Esophagus squamous epithelium (tissue), 5 donors: Measurements from ENCODE around the gene CCDC187. TPM values are rescaled to one million over a fixed set of nuclear protein-coding genes. Genes with fewer than 3 reads are reported as not detected.

Source experiments
- DNase-seq: peaks from one replicate; lab custom pipeline; 2025; lab: John Stamatoyannopoulos, UW
- H3K27ac ChIP-seq, 4 donors: fragments of 200-600 bp; sonication (generic); one replicate each; pipeline ENCODE4 v1.5.1; 2016 to 2019; ENCODE audit warnings: mild to moderate bottlenecking in 1 of 4
- H3K27me3 ChIP-seq, 4 donors: fragments of 200-600 bp; sonication (generic); 1 replicate in 3 of 4; 2 replicates in 1 of 4; pipeline versions ENCODE4 v1.5.1 to v1.6.0; 2017 to 2021; ENCODE audit warnings: antibody characterized with exemption in 1 of 4
- H3K36me3 ChIP-seq, 3 donors: fragments of 200-600 bp; sonication (generic); one replicate each; pipeline ENCODE4 v1.5.1; 2016 to 2019
- H3K4me1 ChIP-seq, 3 donors: fragments of 200-600 bp; sonication (generic); one replicate each; pipeline ENCODE4 v1.5.1; 2017 to 2019
- H3K4me3 ChIP-seq, 4 donors: fragments of 200-600 bp; sonication (generic); 1 replicate in 3 of 4; 2 replicates in 1 of 4; pipeline ENCODE4 v1.5.1; 2016 to 2019; ENCODE audit warnings: mild to moderate bottlenecking in 2 of 4, moderate library complexity in 1 of 4
- H3K9me3 ChIP-seq, 3 donors: fragments of 200-600 bp; sonication (generic); one replicate each; pipeline ENCODE4 v1.5.1; 2016 to 2019
- POLR2A ChIP-seq, 4 donors: fragments of 450-650 bp; IDR thresholded peaks; one replicate each; pipeline ENCODE4 v1.6.1; 2017; ENCODE audit warnings: antibody characterized with exemption in 4 of 4, mild to moderate bottlenecking in 4 of 4, moderate library complexity in 3 of 4
- WGBS, 2 donors: methylation state at CpG; one replicate each; pipeline ENCODE4 v1.1.5; 2018; 5-methylcytosine and 5-hydroxymethylcytosine counted together
- intact Hi-C: fragments of 100-400 bp; cut with DNase I; formaldehyde crosslinking; loops from one replicate; pipeline ENCODE4 v1.15.0; 2022
- total RNA-seq, 4 donors: library from RNA; depleted of rRNA; stranded (reverse); fragments of >200 nt; gene quantifications; one replicate each; pipeline ENCODE4 v1.1.0, GENCODE V29; 2016
- TF ChIP-seq, protein P1 (sequence below), 6 experiments: fragments of 450-650 bp in 4 of 6; fragments of 200-600 bp in 2 of 6; sonication (generic) in 2 of 6; IDR thresholded peaks; one replicate each; pipeline ENCODE4 v1.5.1; 2016 to 2019; ENCODE audit warnings: antibody characterized with exemption in 6 of 6, mild to moderate bottlenecking in 4 of 6, moderate library complexity in 4 of 6
- donor health status: DM: yes; HTN: yes; CAD: no.

Gene CCDC187
- total RNA-seq, 4 donors from 2014 or later = not detected

DNA sequence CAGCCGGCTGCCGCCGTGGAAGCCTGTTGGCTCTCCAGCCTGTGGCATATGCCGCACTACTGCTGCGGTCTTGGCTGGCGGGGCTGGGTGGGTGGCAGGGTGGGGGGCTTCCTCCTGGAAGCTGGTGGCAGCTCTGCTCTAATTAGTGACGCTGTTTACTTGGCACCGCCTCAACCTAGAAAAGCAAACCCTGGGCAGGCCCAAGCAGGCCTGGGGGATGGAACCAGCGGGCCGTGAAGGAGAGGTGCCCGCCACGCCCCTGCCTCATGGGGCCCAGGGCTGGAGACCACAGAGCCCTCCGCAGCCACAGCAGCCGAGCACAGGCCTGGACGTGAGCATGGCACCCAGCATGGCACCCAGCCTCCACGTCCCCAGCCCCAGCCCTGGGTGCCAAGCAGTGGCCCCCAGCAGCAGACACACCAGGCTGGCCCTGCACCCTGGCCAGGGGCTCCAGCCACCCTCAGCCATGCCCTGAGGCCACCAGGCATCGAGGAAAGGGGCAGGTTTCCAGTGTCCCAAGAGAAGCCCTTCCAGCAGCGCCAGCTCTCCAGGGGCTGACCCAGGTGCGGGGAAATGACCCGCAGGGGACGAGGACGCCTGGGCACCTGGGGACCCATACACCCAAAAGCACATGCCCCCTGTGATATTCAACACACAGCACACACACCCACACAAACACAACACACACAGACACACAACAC, 5.4 kb upstream of the CCDC187 start:
- Histone ChIP-seq H3K27ac (no peak overlapping the region), H3K9me3 (peaks cover 0 to 3% (median 0%) of the 10 kb centered on the region in 3 donors), H3K36me3 (no peaks in the 10 kb centered on the region), H3K4me1 (peaks cover 0 to 22% (median 0%) of the 10 kb centered on the region in 3 donors), H3K4me3 (no peak overlapping the region), H3K27me3 (peaks cover 0 to 70% (median 0%) of the 10 kb centered on the region in 4 donors)
- no peak for DNase-seq
- WGBS, 2 donors = 17% methylated on average over 2 of the region's 22 CpGs; no CpG with 5 or more reads in 1 of the 2 donors
- intact Hi-C loops = no loop called here
- no peak for TF ChIP-seq POLR2A (IDR thresholded peaks at IDR 0.05)
- TF ChIP-seq, protein P1, sequence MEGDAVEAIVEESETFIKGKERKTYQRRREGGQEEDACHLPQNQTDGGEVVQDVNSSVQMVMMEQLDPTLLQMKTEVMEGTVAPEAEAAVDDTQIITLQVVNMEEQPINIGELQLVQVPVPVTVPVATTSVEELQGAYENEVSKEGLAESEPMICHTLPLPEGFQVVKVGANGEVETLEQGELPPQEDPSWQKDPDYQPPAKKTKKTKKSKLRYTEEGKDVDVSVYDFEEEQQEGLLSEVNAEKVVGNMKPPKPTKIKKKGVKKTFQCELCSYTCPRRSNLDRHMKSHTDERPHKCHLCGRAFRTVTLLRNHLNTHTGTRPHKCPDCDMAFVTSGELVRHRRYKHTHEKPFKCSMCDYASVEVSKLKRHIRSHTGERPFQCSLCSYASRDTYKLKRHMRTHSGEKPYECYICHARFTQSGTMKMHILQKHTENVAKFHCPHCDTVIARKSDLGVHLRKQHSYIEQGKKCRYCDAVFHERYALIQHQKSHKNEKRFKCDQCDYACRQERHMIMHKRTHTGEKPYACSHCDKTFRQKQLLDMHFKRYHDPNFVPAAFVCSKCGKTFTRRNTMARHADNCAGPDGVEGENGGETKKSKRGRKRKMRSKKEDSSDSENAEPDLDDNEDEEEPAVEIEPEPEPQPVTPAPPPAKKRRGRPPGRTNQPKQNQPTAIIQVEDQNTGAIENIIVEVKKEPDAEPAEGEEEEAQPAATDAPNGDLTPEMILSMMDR (IDR thresholded peaks at IDR 0.05) = no peak

DNA sequence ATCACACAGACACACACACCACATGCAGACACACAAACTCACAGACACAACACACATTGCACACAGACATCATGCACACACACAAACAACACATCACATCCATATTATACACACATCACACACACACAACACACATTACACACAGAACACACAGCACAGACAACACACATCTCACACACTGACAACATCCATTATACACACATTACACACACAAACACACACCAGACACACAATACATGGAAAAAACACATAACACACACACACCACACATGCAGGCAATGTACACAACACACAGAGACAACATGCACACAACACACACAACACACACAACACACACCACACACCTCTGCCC, 4.8 kb upstream of the CCDC187 start:
- intact Hi-C loops = no loop called here
- peaks cover 0 to 76% (median 0%) of the 10 kb centered on the region in 4 donors for H3K27me3 ChIP-seq
- TF ChIP-seq, protein P1 (IDR thresholded peaks at IDR 0.05) = no peak
- TF ChIP-seq POLR2A (IDR thresholded peaks at IDR 0.05) = no peak

DNA sequence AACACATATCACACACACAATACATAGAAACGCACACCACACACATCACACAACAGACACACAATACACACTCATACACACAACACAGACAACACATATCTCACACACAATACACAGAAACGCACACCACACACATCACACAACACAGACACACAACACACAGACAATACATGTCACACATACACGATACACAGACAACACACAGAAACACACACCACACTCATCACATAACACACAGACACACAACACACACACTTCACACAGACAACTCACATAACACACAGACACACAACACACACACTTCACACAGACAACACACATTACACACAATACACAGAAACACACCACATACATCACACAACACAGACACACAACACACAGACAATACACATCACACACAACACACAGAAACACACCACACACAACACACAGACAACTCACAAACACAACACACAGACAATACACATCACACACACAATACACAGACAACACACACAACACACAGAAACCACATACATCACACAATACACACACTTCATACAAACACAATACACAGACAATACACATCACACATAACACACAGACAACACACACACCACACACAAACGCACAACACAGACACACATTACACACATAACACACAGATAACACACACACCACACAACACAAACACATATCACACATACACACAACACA, 4.3 kb upstream of the CCDC187 start:
- H3K4me3 ChIP-seq = no peak overlapping the region
- no peaks in the 10 kb centered on the region for H3K9me3 ChIP-seq
- WGBS, 2 donors = 91 to 94% methylated on average over 4 of the region's 4 CpGs
- no peak overlapping the region for H3K27ac ChIP-seq
- H3K4me1 ChIP-seq = peaks cover 0 to 25% (median 0%) of the 10 kb centered on the region in 3 donors
- peaks cover 0 to 81% (median 0%) of the 10 kb centered on the region in 4 donors for H3K27me3 ChIP-seq
- H3K36me3 ChIP-seq = no peaks in the 10 kb centered on the region
- TF ChIP-seq, protein P1 (IDR thresholded peaks at IDR 0.05) = no peak
- no peak for TF ChIP-seq POLR2A (IDR thresholded peaks at IDR 0.05)
- no peak for DNase-seq
- intact Hi-C loops = no loop called here

More for the DNA sequence above, 4.8 kb upstream of the CCDC187 start:
- DNase-seq = no peak
- Histone ChIP-seq H3K4me1 (peaks cover 0 to 22% (median 0%) of the 10 kb centered on the region in 3 donors), H3K4me3 (no peak overlapping the region), H3K36me3 (no peaks in the 10 kb centered on the region), H3K27ac (no peak overlapping the region), H3K9me3 (no peaks in the 10 kb centered on the region)

DNA sequence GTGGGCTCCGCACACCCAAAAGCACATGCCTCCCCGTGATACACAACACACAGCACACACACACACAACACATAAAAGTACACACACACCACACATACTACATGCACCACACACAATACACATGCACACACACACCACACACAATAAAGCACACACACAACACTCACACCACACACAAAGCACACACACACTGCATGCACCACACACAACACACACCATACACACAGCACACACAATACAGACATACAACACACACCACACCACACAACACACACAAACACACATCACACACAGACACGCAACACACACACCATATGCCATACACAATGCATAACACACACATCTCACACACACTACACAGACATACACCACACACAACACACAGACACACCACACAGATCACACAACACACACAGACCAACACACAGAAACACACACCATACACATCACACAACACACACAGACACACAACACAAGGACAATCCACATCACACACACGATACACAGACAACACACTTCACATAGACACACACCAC, 3.4 kb upstream of the CCDC187 start:
- WGBS, 2 donors = 43 to 61% methylated on average over 4 of the region's 4 CpGs
- Histone ChIP-seq H3K4me3 (no peak overlapping the region), H3K4me1 (peaks cover 0 to 29% (median 0%) of the 10 kb centered on the region in 3 donors), H3K27me3 (peaks cover 0 to 85% (median 0%) of the 10 kb centered on the region in 4 donors), H3K36me3 (no peaks in the 10 kb centered on the region), H3K9me3 (no peaks in the 10 kb centered on the region), H3K27ac (no peak overlapping the region)
- TF ChIP-seq, protein P1 (IDR thresholded peaks at IDR 0.05) = no peak
- no peak for TF ChIP-seq POLR2A (IDR thresholded peaks at IDR 0.05)
- intact Hi-C loops = no loop called here
- no peak for DNase-seq
